HepG2 (cell line): ENCODE results near the gene NCOA5. TPM values are rescaled to one million over a fixed set of nuclear protein-coding genes. Genes with fewer than 3 reads are reported as not detected.
A peak's percentile ranks its signal among the peaks of the same experiment; 100 is the strongest.

Experiments used
- ATAC-seq: fragments of 200-7000 bp; cut with Tn5 transposase; 3 replicates; pipeline ENCODE4 v1.9.1; 2020; ENCODE audit warnings: mild to moderate bottlenecking, moderate library complexity
- BruUV-seq: library from RNA; stranded (reverse); fragments of 400-500 nt; replicated peaks from 2 replicates; lab custom pipeline; 2021; lab: Mats Ljungman, UMichigan
- CTCF ChIA-PET: fragments of 300-600 bp; formaldehyde crosslinking; extraction: SDS; loops from one replicate; lab custom pipeline; 2021; ENCODE audit warnings: low total read pairs, inconsistent platforms, low intra/inter-chr PET ratio; lab: Yijun Ruan, JAX
- POLR2A ChIA-PET: fragments of 350-600 bp; sonication (Branson Sonifier 250); formaldehyde crosslinking; loops from one replicate; lab custom pipeline; 2020; ENCODE audit warnings: antibody characterized with exemption, inconsistent platforms; lab: Yijun Ruan, JAX
- DNase-seq: peaks from one replicate; pipeline ENCODE4 v3.0.0-alpha.2; 2015; ENCODE audit warnings: low spot score
- FAIRE-seq: peaks from 3 replicates; lab custom pipeline; 2011; peaks lifted over from hg19 to GRCh38; lab: Jason Lieb, UNC
- H2AFZ ChIP-seq: one replicate; pipeline ENCODE4 v1.6.1; 2011; ENCODE audit warnings: low read length, inconsistent platforms
- H3K27ac ChIP-seq: fragments of 300-600 bp; 3 replicates; pipeline ENCODE4 v1.8.0; 2011; ENCODE audit warnings: mixed run types, mild to moderate bottlenecking, mixed read lengths, low read length, inconsistent platforms; ENCODE audit not compliant: insufficient read depth; ENCODE audit errors: extremely low read length
- H3K27me3 ChIP-seq, 2 experiments: fragments of 200-600 bp in 1 of 2; 2 replicates in 1 of 2; 3 replicates in 1 of 2; pipeline versions ENCODE4 v1.6.0 to v1.8.0; 2011; ENCODE audit warnings: low read length in 2 of 2, mild to moderate bottlenecking in 2 of 2, moderate library complexity in 2 of 2, inconsistent platforms in 1 of 2; ENCODE audit not compliant: insufficient read depth in 2 of 2, control insufficient read depth in 1 of 2
- H3K36me3 ChIP-seq, 2 experiments: fragments of 200-600 bp in 1 of 2; replicated peaks in 1 of 2; 2 replicates in 1 of 2; 3 replicates in 1 of 2; pipeline versions ENCODE4 v1.5.1 to v1.8.0; 2011; ENCODE audit warnings: low read length in 2 of 2, inconsistent platforms in 1 of 2; ENCODE audit not compliant: insufficient read depth in 2 of 2, control insufficient read depth in 1 of 2
- H3K4me1 ChIP-seq: 2 replicates; pipeline ENCODE4 v1.5.1; 2012; ENCODE audit warnings: low read length, inconsistent platforms; ENCODE audit not compliant: insufficient read depth
- H3K4me2 ChIP-seq: 2 replicates; pipeline ENCODE4 v1.6.0; 2011; ENCODE audit warnings: low read depth, low read length, inconsistent platforms
- H3K4me3 ChIP-seq, 3 experiments: fragments of 200-600 bp in 1 of 3; sonication (generic), shearing (Covaris generic) in 1 of 3; replicated peaks in 1 of 3; 2 replicates each; pipeline ENCODE4 v1.5.1; 2011 to 2016; ENCODE audit warnings: low read length in 3 of 3, inconsistent platforms in 2 of 3, low read depth in 2 of 3, mild to moderate bottlenecking in 2 of 3, control low read depth in 1 of 3, mixed read lengths in 1 of 3; ENCODE audit not compliant: insufficient read depth in 1 of 3
- H3K79me2 ChIP-seq: one replicate; pipeline ENCODE4 v1.6.1; 2011; ENCODE audit warnings: low read length, inconsistent platforms; ENCODE audit not compliant: insufficient read depth
- H3K9ac ChIP-seq: 2 replicates; pipeline ENCODE4 v1.6.0; 2011; ENCODE audit warnings: mild to moderate bottlenecking, low read depth, low read length, inconsistent platforms; ENCODE audit not compliant: insufficient read depth
- H3K9me3 ChIP-seq: 2 replicates; pipeline ENCODE4 v1.5.1; 2012; ENCODE audit warnings: mild to moderate bottlenecking, low read length
- H4K20me1 ChIP-seq: 2 replicates; pipeline ENCODE4 v1.6.0; 2011; ENCODE audit warnings: inconsistent platforms, mild to moderate bottlenecking, low read length, moderate library complexity; ENCODE audit not compliant: insufficient read depth
- CREB1 ChIP-seq, 2 experiments: fragments of 450-650 bp in 1 of 2; IDR thresholded peaks; 2 replicates each; pipeline ENCODE4 v1.6.1; 2016 to 2017; ENCODE audit warnings: control low read depth in 1 of 2, mild to moderate bottlenecking in 1 of 2, missing compliant biosample characterization in 1 of 2, missing genetic modification characterization in 1 of 2
- FOXP1 ChIP-seq, 2 experiments: fragments of 450-650 bp in 1 of 2; IDR thresholded peaks; 2 replicates each; pipeline ENCODE4 v1.6.1; 2017 to 2018; ENCODE audit warnings: antibody characterized with exemption in 1 of 2
- GATA4 ChIP-seq: sonication (generic); IDR thresholded peaks from 2 replicates; pipeline ENCODE4 v1.6.1; 2016; ENCODE audit warnings: antibody characterized with exemption, low read depth, borderline replicate concordance
- IRX3 ChIP-seq: sonication (generic); formaldehyde crosslinking; IDR thresholded peaks from 2 replicates; pipeline ENCODE4 v1.8.1; 2023; ENCODE audit warnings: mild to moderate bottlenecking, low read depth, missing genetic modification reagents, borderline replicate concordance
- JUNB ChIP-seq: sonication (generic); formaldehyde crosslinking; IDR thresholded peaks from 2 replicates; pipeline ENCODE4 v1.8.0; 2022; ENCODE audit warnings: missing genetic modification reagents, mild to moderate bottlenecking, borderline replicate concordance
- PATZ1 ChIP-seq: sonication (generic); formaldehyde crosslinking; IDR thresholded peaks from 2 replicates; pipeline ENCODE4 v1.4.0; 2020; ENCODE audit warnings: missing genetic modification reagents
- WGBS: methylation state at CpG from one replicate; pipeline ENCODE4 v1.1.6; 2017; ENCODE audit warnings: low lambda C conversion rate; 5-methylcytosine and 5-hydroxymethylcytosine counted together
- in situ Hi-C: cut with HindIII; loops from 2 replicates; pipeline ENCODE4 v1.10.0; 2017; ENCODE audit warnings: low pct_unique_long_range_greater_than_20kb; ENCODE audit not compliant: extremely low pct_ligation_motif_present
- intact Hi-C: fragments of 100-400 bp; cut with micrococcal nuclease; formaldehyde crosslinking; loops from one replicate; pipeline ENCODE4 v1.10.0; 2022; ENCODE audit not compliant: unreplicated experiment
- polyA plus RNA-seq, 8 experiments: library from polyadenylated mRNA; depleted of rRNA in 3 of 8; stranded (reverse) in 7 of 8; unstranded in 1 of 8; fragments of >200 nt; fragmentation: Illumina TruSeq in 4 of 8; extraction: Trizol in 4 of 8; gene quantifications; 2 replicates each; pipeline versions ENCODE4 v1.2.1 to v1.2.3, GENCODE V29; 2011 to 2016; ENCODE audit warnings: low read depth in 4 of 8, missing spikeins in 1 of 8, mixed read lengths in 1 of 8; ENCODE audit not compliant: insufficient read depth in 1 of 8
- total RNA-seq, 5 experiments: library from RNA; depleted of rRNA; stranded (reverse); fragments of >200 nt; fragmentation: Illumina TruSeq; extraction: Trizol; gene quantifications; 2 replicates each; pipeline ENCODE4 v1.2.3, GENCODE V29; 2016; ENCODE audit warnings: low read depth in 1 of 5

The NCOA5 gene
- total and polyA plus RNA-seq, 2 of the 13 experiments (the other 11 are each of a cell fraction or from before 2014, with no cell fraction given) = 16.5 to 28.4 TPM

- TF ChIP-seq IRX3 (CRISPR knock-in tag) = no peak
Measured at GRCh38 chr20:46035253-46035652, 54.5 kb downstream of the NCOA5 start (continued).

- DNase-seq (no peak), FAIRE-seq (no peak)
- H3K36me3 ChIP-seq = no peaks in the 10 kb centered on the region
- no peak overlapping the region for H3K4me2 ChIP-seq
- H3K27me3 ChIP-seq = peaks cover 7 to 32% of the 10 kb centered on the region in 2 experiments
- POLR2A ChIA-PET = no interaction called here
- no peak overlapping the region for H3K4me3 ChIP-seq
- peaks cover 22% of the 10 kb centered on the region; the same call in 1 of the 2 replicates for H4K20me1 ChIP-seq
- H3K9me3 ChIP-seq = no peaks in the 10 kb centered on the region
- H3K27ac ChIP-seq = no peak overlapping the region
- 5% methylated on average over 3 of the region's 3 CpGs for WGBS
- TF ChIP-seq FOXP1 (IDR thresholded peaks at IDR 0.05) (0 out of 2 replicates have a peak, but pooled peaks have one; percentile 4), FOXP1 (CRISPR knock-in tag; IDR thresholded peaks at IDR 0.05) (no peak), CREB1 (IDR thresholded peaks at IDR 0.05) (peak; percentile 63; the same call in 1 of the 2 replicates), CREB1 (CRISPR knock-in tag; IDR thresholded peaks at IDR 0.05) (no peak), PATZ1 (no peak), GATA4 (no peak), JUNB (no peak)
- TF ChIP-seq, all 625 proteins: peak for 2
- CTCF ChIA-PET = no interaction called here
- in situ Hi-C loops = no loop called here
- no TSS peak for BruUV-seq
- no peaks in the 10 kb centered on the region for H3K4me1 ChIP-seq
- intact Hi-C loops = no loop called here
- no peak overlapping the region for H3K9ac ChIP-seq
- H3K79me2 ChIP-seq = no peaks in the 10 kb centered on the region
- ATAC-seq = no peak
- H2AFZ ChIP-seq = no peak overlapping the region
Measured at GRCh38 chr20:46034039-46034438, 55.7 kb downstream of the NCOA5 start.
